K562 (cell line): ENCODE data around the gene CCNL2. TPM values are rescaled to one million over a fixed set of nuclear protein-coding genes. Genes with fewer than 3 reads are reported as not detected.

Experiments
- ARID1B ChIP-seq: fragments of 450-650 bp; IDR thresholded peaks from 2 replicates; pipeline ENCODE4 v1.6.1; 2016; ENCODE audit warnings: antibody characterized with exemption, mild to moderate bottlenecking, inconsistent platforms
- HDAC1 ChIP-seq, 2 experiments: fragments of 450-650 bp; IDR thresholded peaks; 2 replicates each; pipeline ENCODE4 v1.6.1; 2016 to 2017; ENCODE audit warnings: inconsistent platforms in 1 of 2, mild to moderate bottlenecking in 1 of 2, moderate library complexity in 1 of 2
- HMGN3 ChIP-seq: IDR thresholded peaks from 2 replicates; pipeline ENCODE4 v1.6.1; 2011; ENCODE audit warnings: borderline replicate concordance, low read depth, mild to moderate bottlenecking, mixed read lengths, low read length; ENCODE audit not compliant: insufficient read length; ENCODE audit errors: extremely low read depth
- JUND ChIP-seq, 2 experiments: IDR thresholded peaks; 2 replicates in 1 of 2; 3 replicates in 1 of 2; pipeline ENCODE4 v1.6.1; 2011; ENCODE audit warnings: borderline replicate concordance in 2 of 2, low read depth in 2 of 2, low read length in 2 of 2, improper control_type of control experiment in 1 of 2, missing biosample characterization in 1 of 2, missing genetic modification characterization in 1 of 2, missing genetic modification reagents in 1 of 2
- KAT7 ChIP-seq: sonication (generic); formaldehyde crosslinking; IDR thresholded peaks from 2 replicates; pipeline ENCODE4 v1.8.0; 2022; ENCODE audit warnings: missing genetic modification reagents, mild to moderate bottlenecking, borderline replicate concordance
- MXI1 ChIP-seq: IDR thresholded peaks from 2 replicates; pipeline ENCODE4 v1.6.1; 2011; ENCODE audit warnings: low read depth, mild to moderate bottlenecking, improper control_type of control experiment, low read length
- MYC ChIP-seq, 2 experiments: fragments of 250-450 bp in 1 of 2; sonication (Bioruptor Pico) in 1 of 2; IDR thresholded peaks; 2 replicates each; pipeline versions ENCODE4 v1.5.1 to v1.6.1; 2012 to 2021; ENCODE audit warnings: low read depth in 2 of 2, borderline replicate concordance in 1 of 2, improper control_type of control experiment in 1 of 2, low read length in 1 of 2, mild to moderate bottlenecking in 1 of 2, moderate library complexity in 1 of 2
- PPARD ChIP-seq: fragments of 250-450 bp; sonication (Bioruptor Pico); IDR thresholded peaks from 2 replicates; pipeline ENCODE4 v1.8.0; 2022; ENCODE audit warnings: inconsistent platforms, mild to moderate bottlenecking, moderate library complexity
- PTBP1 ChIP-seq: fragments of 200-400 bp; formaldehyde crosslinking; IDR thresholded peaks from 2 replicates; pipeline ENCODE4 v1.6.1; 2017; ENCODE audit warnings: low read depth, low read length
- RBM22 ChIP-seq: fragments of 200-400 bp; formaldehyde crosslinking; IDR thresholded peaks from 2 replicates; pipeline ENCODE4 v1.6.1; 2018; ENCODE audit warnings: low read length, low read depth; ENCODE audit not compliant: poor library complexity, severe bottlenecking
- RFX5 ChIP-seq: IDR thresholded peaks from 2 replicates; pipeline ENCODE4 v1.6.1; 2011; ENCODE audit warnings: low read depth, mild to moderate bottlenecking, improper control_type of control experiment, low read length
- SRSF7 ChIP-seq: fragments of 200-400 bp; formaldehyde crosslinking; optimal IDR thresholded peaks from 2 replicates; pipeline ENCODE3; 2017; ENCODE audit warnings: mild to moderate bottlenecking, low read depth, low read length
- SUPT5H ChIP-seq: fragments of 450-650 bp; IDR thresholded peaks from 2 replicates; pipeline ENCODE4 v1.6.1; 2016
- ZNF408 ChIP-seq: fragments of 250-450 bp; sonication (Bioruptor Pico); IDR thresholded peaks from 2 replicates; pipeline ENCODE4 v1.4.0; 2020; ENCODE audit warnings: low read depth, mild to moderate bottlenecking, moderate library complexity
- ZNF436 ChIP-seq: fragments of 250-450, 450-650 bp; sonication (Bioruptor Pico); formaldehyde crosslinking; IDR thresholded peaks from 2 replicates; pipeline ENCODE4 v1.7.0; 2020; ENCODE audit warnings: mild to moderate bottlenecking
- polyA plus RNA-seq, 8 experiments: library from polyadenylated mRNA; depleted of rRNA in 4 of 8; stranded (reverse) in 5 of 8; unstranded in 3 of 8; fragments of >200 nt; fragmentation: Nextera tagmentation in 2 of 8; fragmentation: Illumina TruSeq in 1 of 8; extraction: Ambion mirVana in 2 of 8; extraction: Trizol in 1 of 8; gene quantifications; 2 replicates each; pipeline versions ENCODE4 v1.2.1 to v1.2.3, GENCODE V29; 2011 to 2014; ENCODE audit warnings: inconsistent platforms in 1 of 8, missing spikeins in 1 of 8
- total RNA-seq, 7 experiments: library from RNA; depleted of rRNA in 6 of 7; stranded (reverse); fragments of >200 nt in 6 of 7; fragmentation: Illumina TruSeq in 2 of 7; extraction: Trizol in 2 of 7; gene quantifications; 2 replicates each; pipeline versions ENCODE4 v1.2.1 to v1.2.3, GENCODE V29; 2011 to 2021; ENCODE audit warnings: low replicate concordance in 1 of 7
- TF ChIP-seq, protein P1 (sequence below): fragments of 450-650 bp; IDR thresholded peaks from 2 replicates; pipeline ENCODE4 v1.6.1; 2016
- TF ChIP-seq, protein P2 (sequence below): sonication (generic); formaldehyde crosslinking; IDR thresholded peaks from 2 replicates; pipeline ENCODE4 v1.8.1; 2023; ENCODE audit warnings: mild to moderate bottlenecking, missing genetic modification reagents, moderate library complexity
- TF ChIP-seq, protein P3 (sequence below): fragments of 250-450 bp; sonication (Bioruptor Pico); IDR thresholded peaks from 2 replicates; pipeline ENCODE4 v1.4.0; 2020
- TF ChIP-seq, protein P4 (sequence below): fragments of 450-650 bp; IDR thresholded peaks from 2 replicates; pipeline ENCODE4 v1.6.1; 2016; ENCODE audit warnings: antibody characterized with exemption
- TF ChIP-seq, protein P5 (sequence below): sonication (generic); IDR thresholded peaks from 2 replicates; pipeline ENCODE4 v1.6.1; 2016

CCNL2 gene
- total and polyA plus RNA-seq, 9 of the 15 experiments (the other 6 are each of a cell fraction or from before 2014, with no cell fraction given), result 2.8 to 287 (median 94.5) TPM

DNA sequence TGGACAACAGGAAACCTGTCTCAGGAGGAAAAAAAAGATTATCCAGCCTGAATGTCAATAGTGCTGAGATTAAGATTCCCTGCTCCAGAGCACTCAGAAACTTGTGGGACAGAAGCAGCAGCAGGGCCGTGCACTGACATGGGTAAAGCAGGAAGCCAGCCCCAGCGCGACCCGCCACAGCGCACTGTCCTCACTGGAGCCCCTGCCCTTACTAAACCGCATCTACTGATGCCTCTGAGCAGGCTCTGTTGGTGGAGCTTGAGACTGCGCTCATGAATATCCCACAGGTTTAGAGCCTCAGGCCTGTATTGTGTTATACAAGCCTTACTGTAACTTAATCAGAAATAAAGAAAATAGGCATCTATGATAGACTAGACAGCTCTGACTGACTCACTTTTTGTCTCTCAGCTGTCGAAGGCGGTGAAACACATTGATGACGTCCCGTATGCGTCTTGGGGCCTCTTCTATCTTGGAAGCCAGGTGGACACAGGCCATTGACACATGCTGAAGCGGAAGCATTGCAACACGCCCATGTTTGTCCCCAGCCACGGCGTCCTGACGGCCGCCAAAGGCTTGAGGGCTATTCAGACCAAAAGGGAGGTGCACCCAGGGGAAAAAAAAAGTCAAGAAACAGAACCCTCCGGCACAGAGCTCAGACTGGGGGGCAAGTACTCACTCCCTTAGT, 1.2 kb downstream of the CCNL2 start (continued):
- TF ChIP-seq, protein P1, sequence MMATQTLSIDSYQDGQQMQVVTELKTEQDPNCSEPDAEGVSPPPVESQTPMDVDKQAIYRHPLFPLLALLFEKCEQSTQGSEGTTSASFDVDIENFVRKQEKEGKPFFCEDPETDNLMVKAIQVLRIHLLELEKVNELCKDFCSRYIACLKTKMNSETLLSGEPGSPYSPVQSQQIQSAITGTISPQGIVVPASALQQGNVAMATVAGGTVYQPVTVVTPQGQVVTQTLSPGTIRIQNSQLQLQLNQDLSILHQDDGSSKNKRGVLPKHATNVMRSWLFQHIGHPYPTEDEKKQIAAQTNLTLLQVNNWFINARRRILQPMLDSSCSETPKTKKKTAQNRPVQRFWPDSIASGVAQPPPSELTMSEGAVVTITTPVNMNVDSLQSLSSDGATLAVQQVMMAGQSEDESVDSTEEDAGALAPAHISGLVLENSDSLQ, result peak; percentile 38; the same call in 1 of the 2 replicates
- no peak for TF ChIP-seq RFX5
- peak; percentile 53; the same call in 1 of the 2 replicates for TF ChIP-seq SUPT5H
- TF ChIP-seq PPARD (CRISPR knock-in tag), result no peak
- TF ChIP-seq, protein P2, sequence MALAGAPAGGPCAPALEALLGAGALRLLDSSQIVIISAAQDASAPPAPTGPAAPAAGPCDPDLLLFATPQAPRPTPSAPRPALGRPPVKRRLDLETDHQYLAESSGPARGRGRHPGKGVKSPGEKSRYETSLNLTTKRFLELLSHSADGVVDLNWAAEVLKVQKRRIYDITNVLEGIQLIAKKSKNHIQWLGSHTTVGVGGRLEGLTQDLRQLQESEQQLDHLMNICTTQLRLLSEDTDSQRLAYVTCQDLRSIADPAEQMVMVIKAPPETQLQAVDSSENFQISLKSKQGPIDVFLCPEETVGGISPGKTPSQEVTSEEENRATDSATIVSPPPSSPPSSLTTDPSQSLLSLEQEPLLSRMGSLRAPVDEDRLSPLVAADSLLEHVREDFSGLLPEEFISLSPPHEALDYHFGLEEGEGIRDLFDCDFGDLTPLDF, result peak; percentile 12; the same call in 1 of the 2 replicates
- peak in 1 of 2 experiments; percentile 76; a peak in 2 of 4 replicates for TF ChIP-seq HDAC1 (IDR thresholded peaks at IDR 0.05)
- TF ChIP-seq SRSF7, result no peak
- peak; percentile 27; the same call in 1 of the 2 replicates for TF ChIP-seq ARID1B
- TF ChIP-seq KAT7 (CRISPR knock-in tag), result peak; percentile 10; the same call in 1 of the 2 replicates
- TF ChIP-seq, protein P3, sequence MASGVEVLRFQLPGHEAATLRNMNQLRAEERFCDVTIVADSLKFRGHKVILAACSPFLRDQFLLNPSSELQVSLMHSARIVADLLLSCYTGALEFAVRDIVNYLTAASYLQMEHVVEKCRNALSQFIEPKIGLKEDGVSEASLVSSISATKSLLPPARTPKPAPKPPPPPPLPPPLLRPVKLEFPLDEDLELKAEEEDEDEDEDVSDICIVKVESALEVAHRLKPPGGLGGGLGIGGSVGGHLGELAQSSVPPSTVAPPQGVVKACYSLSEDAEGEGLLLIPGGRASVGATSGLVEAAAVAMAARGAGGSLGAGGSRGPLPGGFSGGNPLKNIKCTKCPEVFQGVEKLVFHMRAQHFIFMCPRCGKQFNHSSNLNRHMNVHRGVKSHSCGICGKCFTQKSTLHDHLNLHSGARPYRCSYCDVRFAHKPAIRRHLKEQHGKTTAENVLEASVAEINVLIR, result no peak
- no peak for TF ChIP-seq ZNF436
- TF ChIP-seq MYC (IDR thresholded peaks at IDR 0.05; ENCODE audit: low read depth, low read length), result peak; percentile 85
- no peak; the same call in 1 of the 2 replicates for TF ChIP-seq MYC (CRISPR knock-in tag; IDR thresholded peaks at IDR 0.05; ENCODE audit: borderline replicate concordance, low read depth)
- TF ChIP-seq HMGN3, result no peak
- TF ChIP-seq MXI1, result peak; percentile 60; the same call in 1 of the 2 replicates
- TF ChIP-seq, protein P4, sequence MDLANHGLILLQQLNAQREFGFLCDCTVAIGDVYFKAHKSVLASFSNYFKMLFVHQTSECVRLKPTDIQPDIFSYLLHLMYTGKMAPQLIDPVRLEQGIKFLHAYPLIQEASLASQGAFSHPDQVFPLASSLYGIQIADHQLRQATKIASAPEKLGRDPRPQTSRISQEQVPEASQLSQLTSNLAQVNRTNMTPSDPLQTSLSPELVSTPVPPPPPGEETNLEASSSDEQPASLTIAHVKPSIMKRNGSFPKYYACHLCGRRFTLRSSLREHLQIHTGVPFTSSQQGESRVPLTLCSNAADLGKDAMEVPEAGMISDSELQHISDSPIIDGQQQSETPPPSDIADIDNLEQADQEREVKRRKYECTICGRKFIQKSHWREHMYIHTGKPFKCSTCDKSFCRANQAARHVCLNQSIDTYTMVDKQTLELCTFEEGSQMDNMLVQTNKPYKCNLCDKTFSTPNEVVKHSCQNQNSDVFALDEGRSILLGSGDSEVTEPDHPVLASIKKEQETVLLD, result no peak
- 0 out of 2 replicates have a peak, but pooled peaks have one; percentile 26 for TF ChIP-seq JUND (IDR thresholded peaks at IDR 0.05; ENCODE audit: borderline replicate concordance, low read depth, low read length)
- TF ChIP-seq JUND (tag; IDR thresholded peaks at IDR 0.05; ENCODE audit: borderline replicate concordance, low read depth, low read length), result no peak
- TF ChIP-seq ZNF408 (CRISPR knock-in tag), result no peak
- TF ChIP-seq RBM22, result no peak
- TF ChIP-seq PTBP1, result no peak
- TF ChIP-seq, protein P5, sequence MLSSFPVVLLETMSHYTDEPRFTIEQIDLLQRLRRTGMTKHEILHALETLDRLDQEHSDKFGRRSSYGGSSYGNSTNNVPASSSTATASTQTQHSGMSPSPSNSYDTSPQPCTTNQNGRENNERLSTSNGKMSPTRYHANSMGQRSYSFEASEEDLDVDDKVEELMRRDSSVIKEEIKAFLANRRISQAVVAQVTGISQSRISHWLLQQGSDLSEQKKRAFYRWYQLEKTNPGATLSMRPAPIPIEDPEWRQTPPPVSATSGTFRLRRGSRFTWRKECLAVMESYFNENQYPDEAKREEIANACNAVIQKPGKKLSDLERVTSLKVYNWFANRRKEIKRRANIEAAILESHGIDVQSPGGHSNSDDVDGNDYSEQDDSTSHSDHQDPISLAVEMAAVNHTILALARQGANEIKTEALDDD, result no peak
